ENCODE results near the gene ADD2.

DNA sequence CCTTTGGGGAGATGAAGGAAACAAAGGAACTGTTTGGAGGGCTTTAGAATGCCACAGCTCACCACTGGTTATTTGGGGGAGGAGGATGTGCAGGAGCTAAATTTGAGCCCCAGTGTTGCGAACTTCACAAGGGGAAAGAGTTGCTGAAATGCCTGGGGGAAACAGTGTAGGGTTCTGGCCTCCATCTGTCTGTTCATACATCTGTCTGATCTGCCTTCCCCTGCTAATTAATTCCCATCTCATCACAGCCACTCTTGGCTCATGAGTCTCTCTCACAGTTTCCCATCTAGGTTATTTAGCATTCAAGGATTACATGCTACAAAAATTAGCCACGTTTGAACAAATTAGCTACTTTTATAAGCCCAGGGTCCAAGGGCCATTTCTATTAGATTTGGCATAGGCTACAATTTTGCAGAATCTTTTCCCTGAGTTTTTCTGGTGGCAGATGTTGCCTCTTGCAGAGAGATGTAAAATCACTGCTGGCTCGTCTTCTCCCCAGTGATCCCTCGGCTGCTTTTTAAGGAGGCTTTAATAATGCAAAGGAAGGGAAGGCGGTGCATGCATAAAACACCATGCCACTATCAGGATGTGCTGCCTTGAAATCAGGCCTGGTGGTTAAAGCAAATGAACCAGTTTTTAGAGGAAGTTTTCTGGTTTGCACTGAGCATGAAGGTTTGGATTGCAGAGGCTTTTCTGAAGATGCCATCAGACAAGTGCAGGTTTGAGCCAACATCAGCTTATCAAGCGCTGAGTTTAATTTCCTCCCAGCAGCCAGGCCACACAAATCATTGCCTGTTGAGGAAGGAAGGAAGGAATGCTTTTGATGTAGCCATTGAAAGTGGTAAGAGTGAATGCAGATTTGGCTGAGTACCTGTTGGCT lies 35.0 kb downstream of the ADD2 start:
- TF ChIP-seq, protein P1, sequence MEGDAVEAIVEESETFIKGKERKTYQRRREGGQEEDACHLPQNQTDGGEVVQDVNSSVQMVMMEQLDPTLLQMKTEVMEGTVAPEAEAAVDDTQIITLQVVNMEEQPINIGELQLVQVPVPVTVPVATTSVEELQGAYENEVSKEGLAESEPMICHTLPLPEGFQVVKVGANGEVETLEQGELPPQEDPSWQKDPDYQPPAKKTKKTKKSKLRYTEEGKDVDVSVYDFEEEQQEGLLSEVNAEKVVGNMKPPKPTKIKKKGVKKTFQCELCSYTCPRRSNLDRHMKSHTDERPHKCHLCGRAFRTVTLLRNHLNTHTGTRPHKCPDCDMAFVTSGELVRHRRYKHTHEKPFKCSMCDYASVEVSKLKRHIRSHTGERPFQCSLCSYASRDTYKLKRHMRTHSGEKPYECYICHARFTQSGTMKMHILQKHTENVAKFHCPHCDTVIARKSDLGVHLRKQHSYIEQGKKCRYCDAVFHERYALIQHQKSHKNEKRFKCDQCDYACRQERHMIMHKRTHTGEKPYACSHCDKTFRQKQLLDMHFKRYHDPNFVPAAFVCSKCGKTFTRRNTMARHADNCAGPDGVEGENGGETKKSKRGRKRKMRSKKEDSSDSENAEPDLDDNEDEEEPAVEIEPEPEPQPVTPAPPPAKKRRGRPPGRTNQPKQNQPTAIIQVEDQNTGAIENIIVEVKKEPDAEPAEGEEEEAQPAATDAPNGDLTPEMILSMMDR (conservative IDR thresholded peaks at IDR 0.05; ENCODE audit: low read depth, low read length): no peak
- no peak for TF ChIP-seq EZH2 (IDR thresholded peaks at IDR 0.05; ENCODE audit: borderline replicate concordance, low read depth, low read length, poor library complexity, severe bottlenecking)
